Activated T-cell treated with anti-CD3 and anti-CD28 coated beads for 4 hours (primary cell): ENCODE data around the gene ICA1.
"Not testable (repeated sequence)": the region's sequence is repeated elsewhere in the genome, so short reads cannot be mapped to it uniquely, and the experiment has no call there.

Source experiments
- DNase-seq: peaks from one replicate; pipeline ENCODE4 v3.0.0-alpha.2; 2020

The ICA1 gene

DNA sequence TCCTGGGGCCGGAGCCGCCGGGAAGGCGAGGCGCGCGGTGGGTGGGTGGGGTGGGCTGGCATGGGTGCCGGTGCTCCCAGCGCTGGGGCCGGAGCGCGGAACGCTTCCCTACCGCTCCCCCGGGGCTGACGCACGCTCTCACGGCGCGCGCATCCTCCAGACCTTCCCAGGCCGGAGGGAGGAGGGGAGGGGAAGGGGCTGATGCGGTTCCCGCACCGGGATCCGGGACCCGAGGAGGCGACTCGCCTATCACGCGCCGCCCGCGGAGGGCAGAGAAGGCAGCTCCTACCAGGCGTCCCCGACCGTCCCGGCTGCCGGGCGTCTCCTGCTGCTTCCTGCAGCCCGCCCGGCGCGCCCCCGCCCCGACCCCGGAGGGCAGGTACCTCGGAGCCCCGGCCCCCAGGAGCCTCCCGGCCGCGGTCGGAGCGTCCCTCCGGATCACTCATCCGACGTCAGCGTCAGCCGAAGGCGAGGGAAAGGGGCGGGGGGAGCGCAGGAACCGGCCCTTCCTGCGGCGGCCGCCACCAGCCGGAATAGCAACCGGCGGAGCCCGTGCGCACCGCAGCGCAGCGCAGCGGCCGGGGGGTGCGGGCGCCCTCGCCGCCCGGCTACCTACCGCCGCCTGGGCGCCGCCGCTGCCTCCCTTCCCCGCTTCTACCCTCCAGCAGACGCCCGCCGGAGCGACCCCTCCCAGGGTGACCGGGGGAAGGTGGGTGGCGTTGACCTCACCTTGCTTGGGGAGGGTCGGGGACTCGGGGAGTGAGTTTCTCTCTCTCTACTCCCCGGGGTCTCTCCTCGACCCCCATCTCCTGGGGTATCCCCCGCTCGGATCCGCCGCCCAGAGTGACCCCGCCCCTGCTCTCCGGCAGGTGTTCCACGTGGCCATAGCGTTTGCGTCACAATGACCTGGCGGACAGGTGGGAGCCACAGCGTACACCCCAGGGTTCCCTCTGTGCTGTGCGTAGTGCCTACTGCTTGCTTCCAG lies at the start of gene ICA1:
Gene ICA1, minus strand, starts transcription at position 457 of the 985 bp plus-strand sequence. CDS start 26,241 bp downstream, outside the sequence.
- no peak for DNase-seq

- DNase-seq, result no peak
Observed at GRCh38 chr7:8310876-8311275, 48.9 kb upstream of the ICA1 start.

GRCh38 chr7:8305625-8306388 lies 43.8 kb upstream of the ICA1 start:
- DNase-seq, result no peak

DNA sequence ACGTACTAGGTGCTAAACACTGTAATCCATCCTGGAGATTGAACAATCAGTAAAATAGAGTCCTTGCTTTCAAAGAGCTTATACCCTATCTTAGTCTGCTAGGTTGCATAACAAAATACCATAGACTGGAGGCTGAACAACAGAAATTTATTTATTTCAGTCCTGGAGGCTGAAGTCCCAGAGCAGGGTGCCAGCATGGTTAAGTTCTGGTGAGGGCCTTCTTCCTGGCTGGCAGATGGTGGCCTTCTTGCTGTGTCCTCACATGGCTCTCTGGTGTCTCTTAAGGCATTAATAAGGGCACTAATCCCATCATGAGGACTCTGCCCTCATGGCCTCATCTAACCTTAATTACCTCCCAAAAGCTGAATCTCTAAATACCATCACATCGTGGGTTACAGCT lies 43.1 kb upstream of the ICA1 start:
- no peak for DNase-seq

DNA sequence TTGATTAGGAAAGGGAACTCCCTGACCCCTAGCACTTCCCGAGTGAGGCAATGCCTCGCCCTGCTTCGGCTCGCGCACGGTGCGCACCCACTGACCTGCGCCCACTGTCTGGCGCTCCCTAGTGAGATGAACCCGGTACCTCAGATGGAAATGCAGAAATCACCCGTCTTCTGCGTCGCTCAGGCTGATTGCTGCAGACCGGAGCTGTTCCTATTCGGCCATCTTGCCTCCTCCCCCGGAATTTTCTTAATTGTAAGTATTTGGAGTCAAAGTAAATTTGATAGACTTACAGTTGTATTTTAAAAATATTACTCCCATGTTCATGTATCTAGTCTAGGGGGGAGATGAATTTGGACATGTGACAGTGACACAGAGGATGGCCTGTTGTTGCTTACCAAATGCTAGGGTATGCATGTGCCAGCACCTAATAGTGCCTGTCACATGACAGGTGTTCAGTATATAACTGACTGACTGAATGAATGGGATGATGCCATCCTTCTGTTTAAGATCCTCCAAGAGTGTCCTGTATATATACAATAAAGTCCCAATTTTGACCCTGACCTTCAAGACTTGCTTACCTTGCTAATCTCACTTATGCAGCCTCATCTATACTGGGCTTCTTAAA lies 42.0 kb upstream of the ICA1 start:
- no peak for DNase-seq

GRCh38 chr7:8297023-8297422 lies 35.1 kb upstream of the ICA1 start:
- DNase-seq, result not testable (repeated sequence)

DNA sequence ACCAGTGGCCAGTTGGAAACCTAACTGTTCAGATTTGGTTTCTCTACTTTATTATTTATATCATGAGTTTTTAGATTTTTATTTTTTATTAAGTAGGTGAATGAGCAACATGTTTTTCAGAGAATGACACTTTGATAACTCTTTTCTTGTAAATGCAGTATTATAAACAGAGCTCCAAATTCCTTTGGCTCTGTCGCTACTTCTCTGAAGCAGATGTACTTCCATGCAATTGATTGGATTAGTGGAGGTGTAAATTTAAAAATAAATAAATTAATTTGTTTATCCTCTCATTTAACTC lies 34.3 kb upstream of the ICA1 start:
- DNase-seq, result no peak

DNA sequence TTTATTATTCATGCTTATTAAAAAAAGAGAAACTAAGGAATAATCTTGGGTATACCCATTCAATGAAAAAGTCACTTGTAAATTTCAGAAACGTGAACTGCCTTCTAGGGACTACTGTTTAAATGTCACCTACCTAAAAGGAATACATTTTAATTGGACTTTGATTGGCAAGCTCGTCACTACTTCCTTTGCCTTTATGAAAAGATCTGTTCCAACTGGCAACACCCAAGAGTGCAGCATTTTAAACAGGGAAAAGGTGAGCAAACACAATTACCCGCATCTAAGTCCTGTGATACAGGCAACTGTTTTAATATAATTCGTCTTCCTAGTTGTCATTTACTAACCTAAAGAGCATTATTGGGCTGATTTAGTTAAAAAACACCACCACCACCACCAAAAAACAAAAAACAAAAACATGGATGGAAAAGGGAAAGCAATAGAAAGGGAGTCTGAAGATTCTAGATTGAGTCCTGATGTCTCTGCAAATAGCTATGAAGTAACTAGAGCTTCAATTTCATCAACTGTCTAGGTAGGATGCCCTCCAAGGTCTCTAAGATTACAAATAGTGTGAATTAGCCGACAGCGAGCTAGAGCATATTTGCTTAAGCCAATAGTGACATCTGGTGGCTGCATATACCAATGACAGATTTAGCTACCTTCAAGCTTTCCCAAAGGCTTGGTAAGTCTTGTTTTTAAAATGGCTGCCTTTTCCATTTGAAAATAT lies 33.8 kb upstream of the ICA1 start:
- peak; percentile 3 for DNase-seq

DNA sequence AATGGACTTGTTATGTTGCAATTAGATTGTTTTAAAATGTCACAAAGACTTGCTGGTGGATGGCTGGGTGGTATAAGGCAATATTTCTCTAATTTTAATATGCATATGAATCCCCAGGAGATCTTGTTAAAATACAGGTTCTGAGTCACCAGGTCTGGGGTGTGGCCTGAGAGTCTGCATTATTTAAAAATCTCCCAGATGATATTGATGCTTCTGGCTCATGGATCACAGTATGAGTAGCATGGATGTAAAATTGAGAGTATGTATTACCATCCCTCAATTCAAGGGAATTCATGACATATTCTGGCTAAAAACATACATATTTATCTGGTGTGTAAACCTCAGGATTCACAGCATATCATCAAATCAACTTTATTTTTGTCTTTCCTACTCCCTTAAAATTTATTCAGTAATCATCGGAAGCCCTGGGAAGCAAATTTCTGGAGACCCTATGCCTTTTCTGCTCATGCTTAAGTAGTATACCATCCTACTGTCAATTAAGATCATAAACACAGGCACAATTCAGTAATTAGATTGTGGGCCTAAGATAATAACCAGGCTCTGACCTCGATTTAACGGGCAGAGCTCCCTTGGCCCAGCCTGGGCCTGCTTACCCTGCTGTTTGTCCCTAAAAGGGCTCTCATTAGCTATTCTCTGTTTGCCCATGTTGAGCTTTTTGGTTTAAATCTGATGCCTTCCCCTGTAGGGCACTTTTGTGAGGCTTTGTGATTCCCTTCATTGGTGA lies 29.6 kb upstream of the ICA1 start:
- no peak for DNase-seq

- DNase-seq, result no peak
Observed at GRCh38 chr7:8290645-8291308, 28.8 kb upstream of the ICA1 start.

DNA sequence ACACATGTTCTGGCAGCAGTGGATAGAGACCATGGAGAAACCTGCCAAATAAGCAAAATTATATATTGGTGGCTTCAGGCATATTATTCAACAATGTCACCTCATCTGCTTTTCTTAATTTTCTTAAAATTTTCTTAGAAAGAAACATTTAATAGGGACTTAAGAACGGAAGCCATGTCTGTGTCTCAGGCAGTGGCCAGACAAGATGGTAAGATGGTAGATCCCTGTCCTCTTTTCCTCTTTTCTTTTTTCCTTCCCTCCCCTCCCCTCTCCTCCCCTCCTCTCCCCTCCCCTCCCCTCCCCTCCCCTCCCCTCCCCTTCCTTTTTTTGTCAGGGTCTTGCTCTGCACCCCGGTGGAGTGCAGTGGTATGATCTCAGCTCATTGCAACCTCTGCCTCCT lies 24.2 kb upstream of the ICA1 start:
- DNase-seq, result no peak

DNA sequence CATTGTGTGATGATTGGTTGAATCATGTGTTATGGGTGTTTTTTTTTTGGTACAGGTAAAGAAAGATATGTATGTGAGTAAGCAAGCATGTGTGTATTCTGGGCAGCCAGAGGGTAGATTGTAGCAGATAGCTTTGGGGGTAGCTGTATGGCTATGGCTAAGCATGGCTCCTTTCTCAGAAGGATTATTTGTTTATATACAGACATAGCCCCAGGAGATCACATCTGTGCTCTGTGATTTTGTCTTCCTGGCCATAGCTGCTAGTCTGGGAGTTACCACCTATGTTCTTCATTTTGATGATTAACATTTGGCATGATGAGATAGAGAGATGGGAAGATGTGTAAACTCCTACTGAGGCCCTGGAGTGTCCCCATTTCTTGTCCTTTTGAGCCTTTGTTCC lies 23.2 kb upstream of the ICA1 start:
- DNase-seq, result no peak

DNA sequence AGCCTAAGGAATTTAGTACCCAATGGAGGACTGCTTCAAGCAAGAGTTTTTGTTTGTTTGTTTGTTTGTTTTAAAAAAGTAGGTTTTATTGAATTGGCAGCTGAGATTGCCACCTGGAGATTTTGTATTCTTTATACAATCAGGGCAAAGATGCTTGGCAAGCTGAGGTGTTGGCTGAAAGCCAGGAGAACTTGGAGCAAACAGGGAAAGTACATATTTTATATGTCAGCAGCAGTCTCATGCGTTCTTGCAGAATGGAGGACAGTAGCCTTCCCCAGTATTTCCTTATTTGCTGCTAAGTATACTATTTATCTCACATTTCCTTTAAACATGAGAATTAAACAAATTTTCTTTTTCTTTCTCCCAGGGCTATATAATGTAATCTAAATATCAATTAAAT lies 22.6 kb upstream of the ICA1 start:
- DNase-seq, result no peak

GRCh38 chr7:8283968-8284367 lies 22.0 kb upstream of the ICA1 start:
- DNase-seq, result no peak

DNA sequence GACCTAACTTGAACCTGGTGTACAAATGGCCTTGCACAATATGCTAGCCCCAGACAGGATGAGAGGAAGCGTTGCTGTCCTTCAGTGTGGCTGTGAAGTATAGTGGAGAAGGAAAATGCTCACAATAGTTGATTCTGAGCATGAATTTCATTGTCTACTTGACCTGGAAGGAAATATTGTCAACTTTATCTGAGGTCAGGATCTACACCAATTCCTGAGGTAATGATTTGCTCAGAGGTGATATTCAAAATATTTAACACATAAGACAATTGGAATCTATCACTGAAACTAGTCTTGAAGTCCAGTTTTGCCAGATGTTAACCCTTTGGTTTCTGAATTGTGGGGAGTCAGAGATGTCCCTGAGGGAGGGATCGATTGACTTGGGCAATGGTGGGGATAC lies 20.9 kb upstream of the ICA1 start:
- DNase-seq, result no peak

- DNase-seq, result no peak
Observed at GRCh38 chr7:8282162-8282561, 20.2 kb upstream of the ICA1 start.

DNA sequence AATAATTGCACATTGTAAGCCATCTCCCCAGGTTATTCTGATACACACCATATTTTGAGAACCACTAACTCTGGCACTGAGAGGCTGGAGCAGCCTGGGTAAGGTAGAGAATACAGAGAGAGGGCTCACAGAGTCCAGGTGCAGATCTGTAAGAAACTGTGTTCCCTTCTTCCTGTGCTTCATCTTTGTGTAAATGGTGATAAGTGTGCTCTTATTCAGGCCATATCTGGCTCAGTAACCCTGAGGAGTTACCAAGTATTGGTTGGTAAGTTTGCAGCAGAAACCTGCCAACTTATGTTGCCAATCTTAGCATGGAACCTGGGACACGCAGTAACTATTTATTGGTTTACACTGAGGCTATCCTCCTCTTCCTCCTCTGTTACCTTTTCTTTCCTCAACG lies 16.2 kb upstream of the ICA1 start:
- DNase-seq, result no peak

DNA sequence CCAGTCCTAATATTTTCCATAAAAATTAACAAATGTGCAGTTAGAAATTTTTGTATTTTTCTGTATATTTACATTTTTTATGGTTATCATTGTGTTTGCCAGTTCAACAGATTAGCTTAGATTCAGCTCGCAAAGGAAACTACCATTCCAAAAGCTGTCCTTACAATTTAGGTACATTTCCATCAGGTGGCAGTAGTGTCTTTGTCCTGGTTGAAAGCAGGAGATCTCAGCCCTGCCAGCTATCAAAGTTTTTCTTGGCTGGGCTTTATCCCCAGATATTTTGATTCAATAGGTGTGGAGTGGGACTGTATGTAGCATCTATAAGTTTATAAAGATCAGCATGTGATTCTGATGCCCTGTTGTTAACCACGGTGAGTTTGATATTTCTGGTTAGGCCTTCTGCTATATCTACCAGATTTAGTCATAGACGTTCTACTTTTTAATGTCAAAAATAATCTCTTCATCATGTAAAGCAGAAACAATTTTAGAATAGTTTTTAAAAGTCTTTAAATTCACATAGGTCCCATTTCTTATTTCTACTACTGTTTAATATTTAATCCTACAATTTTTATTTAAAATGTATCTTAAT lies 15.5 kb upstream of the ICA1 start:
- no peak for DNase-seq

DNA sequence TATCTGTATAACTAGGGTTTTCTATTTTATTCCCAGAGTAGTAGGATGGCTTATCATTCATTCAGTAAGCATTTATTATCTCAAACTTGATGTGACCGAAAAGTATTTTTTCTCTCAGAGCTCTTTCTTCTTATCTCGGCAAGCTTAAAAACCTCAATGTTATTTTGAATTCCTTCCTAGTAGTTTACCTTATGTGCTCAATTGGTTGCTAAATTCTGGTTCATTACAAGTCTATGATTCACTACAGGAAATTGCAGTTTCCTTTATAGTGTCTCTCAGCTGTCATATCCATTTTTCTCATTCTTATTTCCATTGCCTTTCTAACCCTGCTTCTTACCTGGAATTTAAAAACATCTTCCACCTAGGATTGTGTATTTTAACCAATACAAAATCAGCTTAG lies 12.6 kb upstream of the ICA1 start:
- DNase-seq, result no peak

DNA sequence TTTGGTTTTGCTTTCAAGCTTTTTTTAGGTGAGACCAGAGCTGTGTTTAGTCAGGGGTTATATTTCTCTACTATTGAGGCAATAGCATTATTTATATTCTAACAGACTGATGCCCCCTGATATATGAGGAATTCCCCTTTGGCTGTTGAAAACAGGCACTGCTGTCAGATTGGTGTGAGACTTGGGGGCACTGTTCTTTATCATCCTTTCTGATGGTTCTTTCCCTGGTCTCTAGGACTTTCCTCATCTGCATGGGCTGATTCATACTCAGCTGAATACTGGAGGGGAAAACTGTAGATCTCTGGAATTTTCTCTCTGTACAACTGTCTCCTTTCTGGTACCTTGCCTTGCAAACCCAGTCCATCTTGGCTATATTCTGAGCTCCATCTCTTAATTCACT lies 10.0 kb upstream of the ICA1 start:
- DNase-seq, result no peak

DNA sequence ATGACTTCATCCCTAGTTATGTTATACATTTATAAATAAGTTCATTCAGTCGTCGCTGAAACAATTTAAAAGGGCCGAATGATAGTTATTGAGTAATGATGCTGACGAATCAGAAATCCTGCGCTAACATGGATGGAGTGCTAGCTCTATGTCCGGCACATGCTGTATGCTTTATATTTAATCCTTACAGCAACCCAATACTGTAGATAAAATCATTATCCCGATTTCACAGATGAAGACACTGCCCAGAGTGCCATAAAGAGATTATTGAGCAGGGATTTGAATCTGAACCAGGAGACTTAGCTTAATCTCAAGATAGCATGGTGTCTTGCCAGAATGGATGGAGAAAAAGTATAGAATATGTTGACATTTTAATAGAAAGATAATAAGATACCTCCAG lies 1.1 kb upstream of the ICA1 start:
- DNase-seq, result no peak
